Suppressor macrophage treated with lipopolysaccharide for 4 hours (primary cell): ENCODE results near the gene TBX6.
"Not testable (repeated sequence)": the region's sequence is repeated elsewhere in the genome, so short reads cannot be mapped to it uniquely, and the experiment has no call there.

Experiments used
- DNase-seq: peaks from one replicate; pipeline ENCODE4 v3.0.0-alpha.2; 2020

The TBX6 gene

DNA sequence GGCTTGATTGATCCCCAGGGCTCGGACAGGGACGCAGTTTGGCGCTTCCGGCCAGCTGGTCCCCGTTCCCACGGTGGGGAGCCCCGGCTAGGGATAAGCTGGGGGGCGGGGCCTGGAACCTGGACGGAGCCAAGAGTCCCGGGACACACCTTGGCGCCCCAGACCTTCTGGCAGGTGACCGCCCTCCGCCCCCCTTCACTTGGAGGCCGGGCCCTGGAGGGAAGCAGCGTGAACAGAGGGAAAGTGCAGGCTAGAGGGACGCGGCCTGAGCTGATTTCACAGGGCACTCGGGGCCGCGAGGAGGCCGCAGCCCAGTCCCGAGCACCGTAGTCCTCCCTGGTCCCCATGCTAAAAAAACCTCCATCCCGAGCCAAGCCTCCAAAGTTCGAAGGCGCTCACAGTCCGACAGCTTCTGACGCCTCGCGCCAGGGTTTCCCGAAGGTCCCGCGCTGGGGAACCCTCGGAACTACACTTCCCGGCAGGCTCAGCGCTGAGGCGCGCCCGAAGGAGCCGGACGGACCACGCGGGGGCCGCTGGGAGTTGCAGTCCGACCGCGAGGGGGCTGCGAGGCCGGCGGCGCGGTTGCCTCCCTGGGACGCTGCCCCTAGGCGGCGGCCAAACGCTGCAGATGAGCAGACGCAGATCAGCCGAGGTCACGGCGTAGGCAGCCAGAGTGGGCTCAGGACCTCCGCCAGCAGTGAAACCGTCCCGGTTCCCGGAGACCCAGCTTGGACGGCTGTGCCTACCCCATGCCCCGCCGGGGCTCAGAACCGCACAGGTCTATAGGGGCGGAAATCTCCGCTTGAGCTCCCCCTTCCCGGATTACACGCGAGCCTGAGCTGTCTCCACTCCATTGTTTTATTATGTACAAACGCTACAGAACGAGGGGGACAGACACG, at the start of gene TBX6:
Gene TBX6 (minus strand): TSS at position 451 of the 899 bp plus-strand sequence. CDS start 731 bp downstream, outside the sequence.
- DNase-seq = peak; percentile 97

DNA sequence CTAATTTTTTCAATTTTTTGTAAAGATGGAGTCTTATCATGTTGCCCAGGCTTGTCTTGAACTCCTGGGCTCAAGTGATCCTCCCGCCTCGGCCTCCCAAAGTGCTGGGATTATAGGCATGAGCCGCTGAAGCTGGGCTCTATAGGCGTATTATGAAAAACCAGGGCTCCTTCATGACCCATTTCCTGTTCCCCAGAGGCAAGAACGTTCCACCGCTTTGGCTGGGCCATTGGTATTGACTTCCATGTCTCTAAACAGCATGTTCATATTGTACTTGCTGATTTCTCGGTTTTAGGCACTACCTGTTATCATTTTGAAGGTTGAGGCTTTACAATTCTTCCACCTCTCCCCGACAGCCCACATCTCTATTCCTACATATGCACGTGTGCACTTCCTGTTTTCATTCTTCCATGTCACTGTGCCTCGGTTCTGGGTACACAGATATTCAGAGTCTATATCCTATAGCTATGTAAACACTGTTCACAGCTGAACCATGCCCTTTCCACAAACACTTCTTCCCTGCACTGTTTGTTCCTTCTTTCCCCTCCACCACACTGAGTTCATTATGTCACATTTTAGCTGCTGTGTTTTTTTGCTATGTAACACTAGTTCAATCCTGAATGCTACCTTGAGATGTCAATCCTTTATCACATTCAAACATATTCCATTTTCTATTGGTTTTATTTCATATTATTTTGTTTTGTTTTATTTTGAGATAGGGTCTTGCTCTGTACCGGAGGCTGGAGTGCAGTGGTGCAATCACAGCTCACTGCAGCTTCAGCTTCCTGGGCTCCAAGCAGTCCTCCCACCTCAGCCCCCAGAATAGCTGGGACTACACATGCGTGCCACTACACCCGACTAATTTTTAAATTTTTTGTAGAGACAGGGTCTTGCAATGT, 48.1 kb upstream of the TBX6 start:
- DNase-seq = peak; percentile 26

DNA sequence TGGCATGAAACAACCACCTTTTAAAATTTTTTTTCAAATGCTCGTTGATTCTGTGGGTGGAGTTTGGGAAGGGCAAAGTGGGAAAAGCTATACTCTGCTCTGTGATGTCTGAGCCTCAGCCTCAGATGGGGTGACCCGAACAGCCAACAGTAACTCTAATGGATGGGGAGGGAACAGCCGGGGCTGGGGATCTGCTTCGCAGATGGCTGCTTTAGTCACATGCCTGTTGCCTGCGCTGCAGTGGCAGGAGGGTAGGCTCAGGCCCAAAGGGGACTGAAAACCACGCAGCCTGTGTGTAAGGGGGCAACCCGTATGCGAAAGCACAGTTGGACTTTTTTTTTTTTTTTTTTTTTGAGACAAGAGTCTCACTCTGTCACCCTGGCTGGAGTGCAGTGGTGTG, 46.2 kb upstream of the TBX6 start:
- no peak for DNase-seq

- DNase-seq = peak; percentile 71
These were observed 45.4 kb upstream of the TBX6 start for GRCh38 chr16:30136971-30137605.

DNA sequence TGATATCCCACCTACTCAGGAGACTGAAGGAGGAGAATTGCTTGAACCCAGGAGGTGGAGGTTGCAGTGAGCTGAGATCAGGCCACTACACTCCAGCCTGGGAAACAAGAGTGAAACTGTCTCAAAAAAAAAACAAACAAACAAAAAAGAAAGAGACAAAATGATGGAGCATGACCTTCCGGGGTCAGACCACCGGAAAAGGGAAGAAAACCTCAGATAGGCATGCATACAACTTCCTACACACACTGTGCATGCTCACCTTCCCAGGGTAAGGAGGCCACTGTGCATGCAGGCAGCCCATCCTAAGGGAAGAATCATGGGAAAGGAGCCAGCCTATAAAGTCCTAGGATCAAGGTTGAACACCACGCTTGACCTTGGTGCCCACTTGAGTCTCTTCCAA, 40.9 kb upstream of the TBX6 start:
- DNase-seq = no peak

GRCh38 chr16:30131869-30132475, 40.2 kb upstream of the TBX6 start:
- no peak for DNase-seq

GRCh38 chr16:30127993-30128392, 36.3 kb upstream of the TBX6 start:
- no peak for DNase-seq

DNA sequence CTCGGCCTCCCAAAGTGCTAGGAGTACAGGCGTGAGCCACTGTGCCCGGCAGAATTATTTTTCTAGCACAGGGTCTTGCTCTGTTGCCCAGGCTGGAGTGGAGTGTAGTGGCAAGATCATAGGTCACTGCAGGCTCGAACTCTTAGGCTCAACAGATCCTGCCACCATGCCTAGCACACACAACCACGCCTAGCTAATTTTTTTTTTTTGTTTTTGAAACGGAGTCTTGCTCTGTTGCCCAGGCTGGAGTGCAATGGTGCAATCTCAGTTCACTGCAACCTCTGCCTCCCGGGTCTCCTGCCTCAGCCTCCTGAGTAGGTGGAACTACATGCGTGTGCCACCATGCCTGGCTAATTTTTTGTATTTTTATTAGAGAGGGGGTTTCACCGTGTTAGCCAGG, 34.0 kb upstream of the TBX6 start:
- DNase-seq = not testable (repeated sequence)

DNA sequence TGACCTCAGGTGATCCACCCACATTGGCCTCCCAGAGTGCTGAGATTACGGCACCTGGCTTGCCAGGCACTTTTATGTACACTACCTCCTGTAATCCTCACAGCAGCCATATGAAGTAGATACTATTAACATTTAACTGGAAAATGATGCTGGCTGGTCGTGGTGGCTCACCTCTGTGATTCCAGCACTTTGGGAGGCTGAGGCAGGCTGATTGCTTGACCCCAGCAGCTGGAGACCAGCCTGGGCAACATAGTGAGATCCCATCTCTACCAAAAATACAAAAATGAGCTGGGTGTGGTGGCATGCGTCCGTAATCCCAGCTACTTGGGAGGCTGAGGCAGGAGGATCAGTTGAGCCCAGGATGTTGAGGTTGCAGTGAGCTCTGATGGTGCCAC, 33.3 kb upstream of the TBX6 start:
- DNase-seq = no peak

DNA sequence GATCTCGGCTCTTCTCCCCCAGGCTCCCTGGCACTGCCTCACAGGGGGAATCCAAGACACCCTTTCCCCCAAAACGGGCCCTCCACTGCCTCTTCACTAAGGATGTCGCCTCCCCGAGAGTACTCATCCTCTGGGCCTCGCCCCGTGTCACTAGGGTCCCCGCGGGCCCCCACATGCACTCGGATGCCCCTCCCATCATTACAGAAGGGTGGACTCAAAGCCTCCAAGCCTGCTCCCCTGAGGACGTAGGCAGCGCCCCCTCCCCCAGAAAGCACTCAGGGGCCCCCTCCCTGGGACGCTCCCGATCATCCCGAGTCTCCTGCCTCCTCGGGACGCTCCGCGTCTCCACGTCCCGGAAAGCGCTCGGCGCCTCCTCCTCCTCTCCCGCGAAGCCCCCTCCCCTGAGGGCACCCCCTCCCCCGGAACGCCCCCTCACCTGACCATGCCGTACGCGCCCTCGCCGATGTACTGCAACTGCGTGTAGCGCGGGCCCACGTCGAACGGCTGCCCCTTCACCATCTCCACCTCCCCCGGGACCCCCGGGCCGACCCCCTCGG, 31.0 kb upstream of the TBX6 start:
- DNase-seq = no peak

GRCh38 chr16:30121741-30122571, 30.2 kb upstream of the TBX6 start:
- DNase-seq = no peak

GRCh38 chr16:30120340-30121105, 28.8 kb upstream of the TBX6 start:
- no peak for DNase-seq

DNA sequence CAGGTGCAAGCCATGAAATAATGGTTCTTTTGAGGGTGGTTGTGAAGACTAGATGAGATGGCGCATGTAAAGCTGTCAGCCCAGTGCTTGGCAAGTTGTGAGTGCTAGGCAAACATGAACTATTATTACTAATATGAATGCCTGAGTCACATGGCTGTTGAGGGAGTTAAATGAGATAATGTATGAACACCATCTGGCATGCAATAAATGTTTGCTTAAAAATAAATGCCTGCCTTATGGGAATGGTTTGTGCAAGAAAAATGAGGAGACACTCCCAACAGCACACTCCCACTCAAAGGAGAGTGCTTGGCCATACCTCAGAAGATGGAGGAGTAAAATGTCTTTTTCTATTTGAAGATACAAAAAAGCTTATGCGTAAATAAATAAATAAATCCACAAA, 27.7 kb upstream of the TBX6 start:
- no peak for DNase-seq

DNA sequence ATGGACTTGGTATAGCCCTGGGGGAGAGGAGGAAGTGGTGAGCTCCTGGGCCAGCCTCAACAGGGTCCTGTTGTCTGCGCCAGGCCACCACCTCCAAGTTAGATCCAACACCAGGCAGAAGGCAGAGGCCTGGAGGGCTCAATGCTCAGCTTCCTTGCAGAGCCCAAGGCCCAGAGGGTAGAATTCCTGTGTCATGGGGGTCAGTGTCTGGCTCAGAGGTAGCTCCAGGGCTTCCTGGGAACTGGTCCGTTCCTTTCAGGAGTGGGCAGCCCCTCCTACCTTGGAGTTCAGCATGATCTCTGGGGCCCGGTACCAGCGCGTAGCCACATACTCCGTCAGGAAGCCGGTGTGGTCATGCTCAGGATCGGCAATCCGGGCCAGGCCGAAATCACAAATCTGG, 26.0 kb upstream of the TBX6 start:
- DNase-seq = no peak

GRCh38 chr16:30116291-30117207, 24.8 kb upstream of the TBX6 start:
- no peak for DNase-seq

- DNase-seq = no peak
These were observed 23.5 kb upstream of the TBX6 start for GRCh38 chr16:30115238-30115637.

GRCh38 chr16:30114833-30115232, 23.1 kb upstream of the TBX6 start:
- DNase-seq = not testable (repeated sequence)

DNA sequence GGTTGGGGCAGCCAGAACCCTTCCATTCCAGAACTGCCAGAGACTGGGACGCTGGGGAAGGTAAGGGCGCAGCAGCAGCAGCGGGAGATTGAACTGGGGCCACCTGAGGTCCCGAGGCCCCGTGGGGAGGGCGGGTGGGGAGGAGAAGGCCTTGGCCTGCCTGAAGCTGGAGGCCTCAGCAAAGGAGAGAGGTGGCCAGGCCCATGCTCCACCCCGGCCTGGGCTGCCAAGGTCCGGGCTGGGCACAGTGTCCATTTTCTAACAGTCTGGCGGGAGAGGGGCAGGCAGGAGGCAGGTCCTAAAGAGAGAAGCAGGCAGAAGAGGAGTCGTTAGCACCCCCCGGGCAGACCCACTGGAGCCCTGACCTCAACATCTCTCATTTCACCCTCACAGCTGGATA, 22.7 kb upstream of the TBX6 start:
- DNase-seq = no peak

DNA sequence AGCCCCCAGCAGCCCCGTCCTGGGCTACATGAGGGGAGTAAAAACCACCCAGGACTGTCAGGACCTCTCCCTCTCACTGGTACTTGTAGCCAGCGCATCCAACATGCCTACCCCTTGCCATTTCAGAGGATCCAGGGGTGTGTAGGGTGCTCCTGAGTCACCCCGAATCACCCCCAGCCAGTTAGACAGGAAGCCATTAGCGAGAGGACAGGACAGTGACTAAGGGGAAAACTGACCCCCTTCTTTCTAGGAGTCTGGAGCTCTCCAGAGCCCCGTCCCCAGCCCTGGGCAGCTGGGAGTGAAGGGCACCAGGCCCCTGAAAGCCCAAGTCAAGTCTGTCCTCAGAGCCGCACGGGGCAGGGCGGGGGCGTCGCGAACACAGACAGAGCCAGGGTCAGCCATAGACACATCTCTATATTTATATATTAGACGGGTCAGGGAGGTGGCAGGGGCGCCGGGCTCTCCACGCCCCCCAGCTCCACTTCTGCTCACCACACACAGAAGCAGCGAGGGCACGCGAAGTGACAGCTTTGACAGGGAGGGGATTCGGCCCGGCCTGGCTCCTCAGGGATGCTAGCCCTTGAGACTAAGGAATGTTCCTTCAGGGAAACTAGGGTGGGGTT, 22.1 kb upstream of the TBX6 start:
- no peak for DNase-seq
